HG03469 (cell line): ENCODE results near the gene CRBN.

Experiments used
- ATAC-seq: cut with Tn5 transposase; IDR thresholded peaks from one replicate; pipeline ENCODE4 v1.9.1; 2021; ENCODE audit warnings: mild to moderate bottlenecking, moderate library complexity, moderate number of reproducible peaks; ENCODE audit not compliant: unreplicated experiment

CRBN gene

GRCh38 chr3:3113042-3113709 is 66.3 kb downstream of the CRBN start:
- no peak for ATAC-seq

GRCh38 chr3:3110749-3111361 is 68.6 kb downstream of the CRBN start:
- ATAC-seq = no peak

GRCh38 chr3:3110299-3110630 is 69.2 kb downstream of the CRBN start, which contains the start of gene IL5RA:
TSS of gene IL5RA (minus strand) at chr3:3110374. CDS start at chr3:3104984, 5,390 bp downstream.
- ATAC-seq = peak; percentile 40

GRCh38 chr3:3109407-3110298 is 69.8 kb downstream of the CRBN start:
- peak; percentile 78 for ATAC-seq

- ATAC-seq = no peak
Observed at GRCh38 chr3:3107858-3108257, 71.6 kb downstream of the CRBN start.

- no peak for ATAC-seq
Observed at GRCh38 chr3:3107181-3107580, 72.3 kb downstream of the CRBN start.

- no peak for ATAC-seq
Observed at GRCh38 chr3:3105815-3106214, 73.7 kb downstream of the CRBN start.

GRCh38 chr3:3105246-3105645 is 74.2 kb downstream of the CRBN start:
- no peak for ATAC-seq

GRCh38 chr3:3102751-3103150 is 76.7 kb downstream of the CRBN start:
- no peak for ATAC-seq

GRCh38 chr3:3101660-3102458 is 77.6 kb downstream of the CRBN start:
- peak; percentile 54 for ATAC-seq
